GM12872 (cell line): ENCODE data around the gene IGFL3.

Source experiments
- CTCF ChIP-seq: IDR thresholded peaks from 3 replicates; pipeline ENCODE4 v1.5.1; 2011; ENCODE audit warnings: low read depth, mild to moderate bottlenecking, low read length, moderate library complexity; ENCODE audit not compliant: insufficient read depth

IGFL3 gene

GRCh38 chr19:46101293-46101692 is 23.2 kb downstream of the IGFL3 start:
- TF ChIP-seq CTCF = no peak

GRCh38 chr19:46100344-46100743 is 24.1 kb downstream of the IGFL3 start:
- no peak for TF ChIP-seq CTCF

GRCh38 chr19:46090444-46090843 is 34.0 kb downstream of the IGFL3 start:
- no peak for TF ChIP-seq CTCF

- TF ChIP-seq CTCF = no peak
Observed at GRCh38 chr19:46089432-46089831, 35.1 kb downstream of the IGFL3 start.

GRCh38 chr19:46088101-46088500 is 36.4 kb downstream of the IGFL3 start:
- TF ChIP-seq CTCF = no peak

- TF ChIP-seq CTCF = no peak
Observed at GRCh38 chr19:46085888-46086287, 38.6 kb downstream of the IGFL3 start.

GRCh38 chr19:46082728-46083050 is 41.8 kb downstream of the IGFL3 start:
- TF ChIP-seq CTCF = no peak
